A673 (cell line): Measurements from ENCODE around the gene STUB1. TPM values are rescaled to one million over a fixed set of nuclear protein-coding genes. Genes with fewer than 3 reads are reported as not detected.
A peak's percentile ranks its signal among the peaks of the same experiment; 100 is the strongest.

Experiments used
- BruUV-seq: library from RNA; stranded (reverse); fragments of 400-500 nt; replicated peaks from 2 replicates; lab custom pipeline; 2021; lab: Mats Ljungman, UMichigan
- CTCF ChIA-PET: fragments of 300-600 bp; sonication (Branson Sonifier 250); formaldehyde crosslinking; loops from one replicate; lab custom pipeline; 2022; ENCODE audit warnings: antibody characterized with exemption; lab: Charles Lee
- POLR2A ChIA-PET: fragments of 300-600 bp; sonication (Branson Sonifier 250); formaldehyde crosslinking; loops from one replicate; lab custom pipeline; 2022; ENCODE audit warnings: antibody characterized with exemption; ENCODE audit not compliant: low non-redundant PET; lab: Charles Lee
- DNase-seq: peaks from one replicate; pipeline ENCODE4 v3.0.0-alpha.2; 2015; ENCODE audit warnings: low spot score
- H3K27ac ChIP-seq: fragments of 200-600 bp; sonication (generic); 2 replicates; pipeline ENCODE4 v1.5.1; 2016; ENCODE audit warnings: mixed run types, low read depth, mild to moderate bottlenecking, mixed read lengths, antibody characterized with exemption, low read length; ENCODE audit not compliant: poor library complexity, severe bottlenecking
- H3K27me3 ChIP-seq: fragments of 200-600 bp; sonication (generic); replicated peaks from 2 replicates; pipeline ENCODE4 v1.6.1; 2017; ENCODE audit warnings: mixed run types, low read depth, mild to moderate bottlenecking, mixed read lengths, antibody characterized with exemption, low read length; ENCODE audit not compliant: insufficient read depth, poor library complexity
- H3K36me3 ChIP-seq: fragments of 200-600 bp; sonication (generic); 2 replicates; pipeline ENCODE4 v1.6.1; 2016; ENCODE audit warnings: mixed run types, mild to moderate bottlenecking, mixed read lengths, antibody characterized with exemption, low read length; ENCODE audit not compliant: insufficient read depth, poor library complexity, severe bottlenecking
- H3K4me1 ChIP-seq: fragments of 200-600 bp; sonication (generic); 2 replicates; pipeline ENCODE4 v1.6.1; 2017; ENCODE audit warnings: mixed run types, mild to moderate bottlenecking, mixed read lengths, antibody characterized with exemption, low read length; ENCODE audit not compliant: insufficient read depth, poor library complexity, severe bottlenecking
- H3K4me3 ChIP-seq: fragments of 200-600 bp; sonication (generic); 2 replicates; pipeline ENCODE4 v1.5.1; 2016; ENCODE audit warnings: low read depth, mixed run types, mild to moderate bottlenecking, mixed read lengths, low read length; ENCODE audit not compliant: poor library complexity, severe bottlenecking
- H3K9me3 ChIP-seq: fragments of 200-600 bp; sonication (generic); 2 replicates; pipeline ENCODE4 v1.6.1; 2016; ENCODE audit warnings: mixed run types, low read depth, mild to moderate bottlenecking, mixed read lengths, antibody characterized with exemption, low read length; ENCODE audit not compliant: poor library complexity, severe bottlenecking
- CTCF ChIP-seq: fragments of 300-800, 200-600 bp; sonication (generic); conservative IDR thresholded peaks from 2 replicates; pipeline ENCODE4 v1.5.1; 2017; ENCODE audit warnings: low read depth, mild to moderate bottlenecking, antibody characterized with exemption, low read length, moderate library complexity, mixed read lengths
- EZH2 ChIP-seq: fragments of 200-600 bp; sonication (generic); IDR thresholded peaks from 2 replicates; pipeline ENCODE4 v1.6.1; 2017; ENCODE audit warnings: borderline replicate concordance, low read depth, mild to moderate bottlenecking, mixed read lengths, antibody characterized with exemption, low read length; ENCODE audit not compliant: poor library complexity, severe bottlenecking
- intact Hi-C: fragments of 100-400 bp; cut with micrococcal nuclease; formaldehyde crosslinking; loops from one replicate; pipeline ENCODE4 v1.10.0; 2022; ENCODE audit not compliant: unreplicated experiment
- total RNA-seq: library from RNA; stranded (reverse); gene quantifications from 2 replicates; pipeline ENCODE4 v1.2.3, GENCODE V29; 2021

The STUB1 gene
- total RNA-seq, 1 experiment from 2014 or later = 88.2 TPM

GRCh38 chr16:684071-684794, 4.0 kb downstream of the STUB1 start, which contains the start of gene JMJD8:
Gene JMJD8 (minus strand): TSS chr16:684334. CDS start chr16:684319, 15 bp downstream.
- ChIA-PET POLR2A (no interaction called here), CTCF (no interaction called here)
- Histone ChIP-seq H3K36me3 (peaks cover 27% of the 10 kb centered on the region), H3K27me3 (no peaks in the 10 kb centered on the region), H3K4me1 (peaks cover 33% of the 10 kb centered on the region), H3K4me3 (peak within 1 kb of the TSS; percentile 63), H3K9me3 (no peaks in the 10 kb centered on the region), H3K27ac (peak within 1 kb of the TSS; percentile 86)
- BruUV-seq = no TSS peak
- DNase-seq = peak; percentile 98
- intact Hi-C loops = no loop called here
- TF ChIP-seq EZH2 (no peak), CTCF (no peak)

GRCh38 chr16:684961-685696, 4.9 kb downstream of the STUB1 start:
- DNase-seq = no peak
- no peak for TF ChIP-seq CTCF
- no peak for TF ChIP-seq EZH2
- Histone ChIP-seq H3K9me3 (no peaks in the 10 kb centered on the region), H3K4me3 (no peak overlapping the region), H3K36me3 (peaks cover 27% of the 10 kb centered on the region), H3K4me1 (peaks cover 32% of the 10 kb centered on the region), H3K27ac (no peak overlapping the region), H3K27me3 (no peaks in the 10 kb centered on the region)
- intact Hi-C loops = loop anchor here (5.0 kb wide), 1 partner anchor 293 kb away; no protein-coding TSS in a partner anchor
- POLR2A ChIA-PET = no interaction called here
- BruUV-seq = no TSS peak
- CTCF ChIA-PET = no interaction called here

GRCh38 chr16:685967-686366, 5.8 kb downstream of the STUB1 start:
- ChIA-PET POLR2A (no interaction called here), CTCF (no interaction called here)
- BruUV-seq = no TSS peak
- no peak overlapping the region for H3K4me3 ChIP-seq
- DNase-seq = no peak
- H3K4me1 ChIP-seq = peaks cover 31% of the 10 kb centered on the region
- H3K36me3 ChIP-seq = peaks cover 27% of the 10 kb centered on the region
- intact Hi-C loops = loop anchor here (5.0 kb wide), 1 partner anchor 294 kb away; no protein-coding TSS in a partner anchor
- TF ChIP-seq CTCF = peak; percentile 64
- TF ChIP-seq EZH2 = no peak
- H3K27ac ChIP-seq = no peak overlapping the region
- no peaks in the 10 kb centered on the region for H3K27me3 ChIP-seq
- H3K9me3 ChIP-seq = no peaks in the 10 kb centered on the region
